DMS53 (cell line): ENCODE data around the gene DLL3.

Experiments used
- DNase-seq: peaks from one replicate; lab custom pipeline; 2025; lab: John Stamatoyannopoulos, UW

Gene DLL3

DNA sequence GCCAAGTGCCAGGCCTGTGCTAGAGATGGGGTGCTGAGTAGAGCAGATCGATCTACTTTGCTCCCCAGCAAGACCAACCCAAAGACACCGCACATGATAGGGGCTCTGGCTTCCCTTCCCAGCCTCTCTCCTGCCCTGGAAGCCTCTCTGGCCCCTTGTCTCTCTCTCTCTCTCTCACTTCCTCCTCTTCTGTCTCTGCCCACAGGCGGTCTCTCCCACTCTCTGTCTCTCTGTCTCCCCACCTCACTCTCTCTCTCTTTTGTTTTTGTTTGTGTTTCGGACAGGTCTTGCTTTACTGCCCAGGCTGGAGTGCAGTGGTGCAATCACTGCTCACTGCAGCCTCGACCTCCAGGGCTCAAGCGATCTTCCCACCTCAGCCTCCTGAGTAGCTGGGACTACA lies 17.5 kb downstream of the DLL3 start:
- DNase-seq = no peak

DNA sequence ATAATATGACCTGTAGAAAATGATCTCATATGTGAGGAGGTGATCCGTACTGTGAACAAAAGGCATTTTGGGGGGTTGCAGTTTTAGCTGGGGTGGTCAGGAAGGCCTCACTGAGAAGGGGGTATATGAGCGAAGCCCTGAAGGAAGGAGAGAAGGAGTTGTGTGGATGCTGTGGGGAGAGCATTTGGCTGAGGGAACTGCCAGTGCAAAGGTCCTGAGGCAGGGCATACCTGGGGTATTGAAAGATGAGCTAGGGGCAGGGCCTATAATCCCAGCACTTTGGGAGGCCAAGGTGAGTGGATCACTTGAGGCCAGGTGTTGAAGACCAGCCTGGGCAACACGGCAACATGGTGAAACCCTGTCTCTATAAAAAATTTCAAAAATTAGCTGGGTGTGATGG lies 18.7 kb downstream of the DLL3 start:
- no peak for DNase-seq

DNA sequence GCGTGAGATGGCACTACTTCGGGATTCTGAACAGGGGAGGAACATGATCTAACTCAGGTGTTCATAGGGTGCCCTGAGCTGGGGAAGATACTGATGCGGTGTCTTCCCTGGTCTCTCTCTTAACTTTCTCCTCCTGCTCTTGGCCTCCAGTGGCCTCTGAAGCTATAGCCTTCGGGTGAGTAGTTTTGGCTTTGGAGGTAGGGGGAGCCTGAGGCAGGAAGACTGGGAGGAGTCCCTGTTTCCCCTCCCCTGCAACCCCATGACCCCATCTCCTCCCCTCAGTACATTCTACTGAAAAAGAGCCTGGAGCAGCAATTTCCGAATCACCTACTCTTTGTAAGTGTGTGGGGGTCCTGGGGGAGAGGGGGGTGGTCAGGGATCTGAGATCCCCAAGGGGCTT lies 19.7 kb downstream of the DLL3 start:
- DNase-seq = peak; percentile 65

DNA sequence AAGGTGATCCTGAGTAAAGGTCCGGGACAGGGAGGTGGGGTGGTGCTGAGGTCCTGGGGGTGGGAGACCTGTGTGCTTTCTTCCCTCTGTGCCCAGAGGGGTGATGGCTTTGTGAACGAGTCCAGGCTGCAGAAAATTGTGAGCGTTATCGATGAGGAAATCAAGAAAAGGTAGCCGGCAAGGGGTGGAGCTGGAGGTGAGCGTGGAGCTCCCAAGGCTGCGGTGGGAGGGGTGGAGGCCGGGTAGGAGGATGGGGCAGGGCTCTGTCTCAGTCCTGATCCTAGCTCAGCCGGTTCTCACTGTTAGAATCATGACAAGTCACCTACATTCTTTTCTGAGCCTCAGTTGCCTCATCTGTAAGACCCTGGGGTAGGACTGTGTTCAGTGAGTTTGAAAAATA lies 20.2 kb downstream of the DLL3 start:
- peak; percentile 75 for DNase-seq

DNA sequence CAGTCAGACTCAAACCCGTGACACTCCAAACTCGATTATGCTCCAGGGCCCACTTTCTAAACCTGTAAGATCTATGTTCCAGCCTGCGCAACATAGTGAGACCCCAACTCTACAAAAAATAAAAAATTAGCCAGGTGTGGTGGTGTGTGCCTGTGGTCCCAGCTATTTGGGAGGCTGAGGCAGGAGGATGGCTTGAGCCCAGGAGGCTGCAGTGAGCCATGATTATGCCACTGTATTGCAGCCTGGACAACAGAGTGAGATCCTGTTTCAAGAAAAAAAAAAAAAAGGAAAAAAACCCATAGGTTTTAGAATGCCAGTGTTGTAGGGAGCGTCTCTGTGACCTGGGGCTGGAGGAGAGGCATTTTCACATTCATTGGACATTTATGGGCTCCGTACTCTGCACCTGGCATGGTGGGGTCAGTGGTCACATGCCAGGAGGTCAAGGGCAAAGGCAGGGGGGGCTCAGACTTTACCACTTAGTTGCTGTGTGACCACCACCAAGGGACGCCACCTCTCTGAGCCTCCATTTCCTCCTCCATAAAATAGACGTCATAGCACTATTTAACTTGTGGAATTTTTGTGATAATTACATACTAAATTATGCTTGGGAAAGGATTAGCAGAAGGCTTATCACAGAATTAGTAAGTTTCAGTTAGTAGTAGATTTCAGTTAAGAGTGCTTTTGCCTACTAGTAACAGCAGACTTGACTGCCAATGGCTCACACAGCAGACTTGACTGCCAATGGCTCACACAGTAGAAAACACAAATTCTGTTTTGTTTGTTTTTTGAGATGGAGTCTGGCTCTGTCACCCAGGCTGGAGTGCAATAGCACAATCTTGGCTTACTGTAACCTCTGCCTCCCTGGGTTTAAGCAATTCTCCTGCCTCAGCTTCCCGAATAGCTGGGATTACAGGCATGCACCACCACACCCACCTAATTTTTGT lies 22.1 kb downstream of the DLL3 start:
- DNase-seq = no peak

DNA sequence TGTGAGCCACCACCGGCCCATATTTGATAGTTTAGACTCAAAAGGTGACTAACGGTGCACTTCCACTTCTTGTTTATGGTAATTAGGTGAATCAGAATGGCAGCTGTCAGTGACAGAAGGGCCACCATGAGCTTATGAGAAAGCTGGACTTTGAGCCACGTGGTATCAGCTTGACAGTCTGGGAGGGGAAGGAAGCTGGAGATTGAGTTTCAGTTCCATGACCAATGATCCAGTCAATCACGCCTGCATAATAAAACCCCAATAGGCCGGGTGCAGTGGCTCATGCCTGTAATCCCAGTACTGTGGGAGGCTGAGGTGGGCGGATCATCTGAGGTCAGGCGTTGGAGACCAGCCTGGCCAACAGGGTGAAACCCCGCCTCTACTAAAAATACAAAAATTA lies 25.7 kb downstream of the DLL3 start:
- DNase-seq = peak; percentile 53

DNA sequence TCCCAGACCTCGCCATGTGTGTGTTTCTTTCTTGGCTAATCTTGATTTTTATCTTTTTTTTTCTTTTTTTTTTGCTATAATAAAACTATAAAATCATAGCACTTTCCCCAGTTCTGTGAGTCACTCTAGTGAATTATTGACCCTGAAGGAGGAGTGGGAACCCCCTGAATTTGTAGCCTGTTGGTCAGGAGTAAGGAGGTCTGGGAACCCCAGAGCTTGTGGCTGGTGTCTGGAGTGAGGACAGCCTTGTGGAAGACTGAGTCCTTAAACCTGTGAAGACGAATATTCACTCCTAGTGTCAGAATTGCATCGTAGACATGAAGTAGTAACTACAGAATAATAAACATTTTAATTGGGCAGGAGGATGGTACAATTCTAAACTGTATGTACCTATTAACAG lies 26.5 kb downstream of the DLL3 start:
- no peak for DNase-seq

DNA sequence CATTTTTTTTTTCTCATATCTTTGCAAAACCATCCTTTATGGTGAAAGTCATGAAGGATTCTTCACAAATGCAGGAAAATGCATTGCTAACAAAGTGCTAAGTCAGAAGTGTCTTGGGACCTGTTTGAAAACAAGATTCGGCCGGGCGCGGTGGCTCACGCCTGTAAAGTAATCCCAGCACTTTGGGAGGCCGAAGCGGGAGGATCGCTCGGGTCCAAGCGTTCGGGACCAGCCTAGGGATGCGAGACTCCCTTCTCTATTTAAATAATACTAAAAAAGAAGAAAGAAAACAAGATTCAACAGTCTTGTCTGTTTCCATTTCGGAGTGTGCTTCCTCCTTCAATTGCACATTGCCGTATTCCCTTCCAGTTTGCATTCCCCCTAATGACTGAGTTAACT lies 33.1 kb downstream of the DLL3 start:
- DNase-seq = no peak

DNA sequence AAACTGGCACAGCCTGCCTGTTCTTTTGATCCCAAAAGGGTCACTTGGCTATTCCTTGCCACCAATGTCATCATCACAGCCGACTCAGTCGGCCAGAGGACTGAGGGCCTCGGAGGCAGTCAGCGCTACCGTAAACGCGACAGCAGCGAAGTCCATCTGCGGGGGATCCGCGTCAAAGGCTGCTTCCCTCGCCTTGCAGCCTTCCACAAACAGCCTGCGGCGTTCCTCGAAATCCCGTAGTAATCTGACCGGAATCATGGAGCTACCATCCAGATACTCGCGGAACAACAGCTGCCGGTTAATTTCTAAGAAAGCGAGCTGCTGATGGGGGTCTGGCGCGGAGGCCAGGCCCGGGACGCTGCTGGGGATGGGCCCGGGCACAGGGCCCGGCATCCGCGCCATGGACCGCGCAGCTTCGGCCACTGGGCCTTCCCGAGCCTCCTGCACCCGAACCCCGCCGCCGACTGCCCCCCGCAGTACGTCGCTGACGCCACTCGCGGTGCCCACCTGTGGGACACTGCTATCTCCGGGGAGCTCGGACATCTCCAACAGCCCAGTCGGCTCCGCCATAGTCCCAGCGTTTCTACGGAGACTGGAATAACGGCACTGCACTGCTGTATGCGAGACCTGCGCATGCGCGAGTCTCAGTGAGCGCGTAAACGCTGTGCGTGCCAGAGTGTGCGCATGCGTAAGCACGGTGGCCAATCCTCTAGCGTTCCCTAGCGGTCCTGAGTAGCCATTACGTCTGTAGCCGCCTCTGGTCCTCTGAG lies 33.7 kb downstream of the DLL3 start, which contains the start of gene EID2B:
EID2B (minus strand) TSS at position 620 of the 770 bp plus-strand sequence; CDS start at position 570, 50 bp downstream.
- DNase-seq = peak; percentile 99

DNA sequence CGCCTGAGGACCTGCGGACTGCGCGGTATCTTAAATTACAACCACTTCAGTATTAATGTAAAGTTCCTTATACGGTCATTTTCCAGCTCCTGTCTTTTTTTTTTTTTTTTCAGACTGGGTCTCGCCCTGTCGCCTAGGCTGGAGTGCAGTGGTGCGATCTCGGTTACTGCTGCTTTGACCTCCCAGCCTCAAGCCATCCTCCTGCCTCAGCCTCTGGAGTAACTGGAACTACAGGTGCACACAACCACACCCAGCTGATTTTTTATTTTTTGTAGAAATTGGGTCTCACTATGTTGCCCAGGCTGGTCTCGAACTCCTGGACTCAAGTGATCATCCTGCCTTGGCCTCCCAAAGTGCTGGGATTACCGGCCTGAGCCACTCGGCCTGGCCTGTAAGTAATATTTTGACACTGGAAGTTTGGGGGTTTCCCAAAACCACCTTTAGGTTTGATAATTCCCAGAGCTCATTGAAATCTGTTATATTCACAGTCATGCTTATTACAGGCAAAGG lies 34.3 kb downstream of the DLL3 start:
- no peak for DNase-seq

DNA sequence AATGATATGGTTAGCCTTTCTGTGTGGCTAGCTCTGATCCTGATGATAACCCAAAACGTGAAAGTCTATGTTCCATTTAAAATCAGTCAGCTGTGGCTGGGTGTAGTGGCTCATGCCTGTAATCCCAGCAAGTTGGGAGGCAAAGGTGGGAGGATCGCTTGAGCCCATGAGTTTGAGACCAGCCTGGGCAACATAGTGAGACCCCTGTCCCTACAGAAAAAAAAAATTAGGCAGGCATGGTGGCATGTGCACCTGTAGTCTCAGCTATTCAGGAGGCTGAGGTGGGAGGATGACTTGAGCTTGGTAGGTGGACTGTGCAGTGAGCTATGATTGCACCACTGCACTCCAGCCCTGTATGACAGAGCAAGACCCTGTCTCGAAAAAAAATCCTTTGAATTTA lies 35.0 kb downstream of the DLL3 start:
- DNase-seq = no peak

DNA sequence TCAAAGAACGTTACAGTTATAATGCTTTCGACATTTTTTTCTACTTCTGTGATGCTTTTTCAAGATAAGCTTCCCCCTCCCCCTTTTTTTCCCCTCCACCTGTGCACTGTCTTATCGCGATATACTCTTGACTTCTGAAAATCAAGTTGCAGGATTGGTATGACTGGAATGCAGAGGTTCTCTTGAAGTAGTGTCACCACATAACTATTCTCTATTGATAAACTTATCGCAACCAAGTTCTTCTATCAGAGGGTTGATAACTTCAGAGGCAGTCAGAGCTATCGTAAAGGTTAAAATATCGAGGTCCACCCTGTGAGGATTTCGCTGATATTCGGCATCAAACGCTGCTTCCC lies 40.4 kb downstream of the DLL3 start:
- DNase-seq = peak; percentile 51

DNA sequence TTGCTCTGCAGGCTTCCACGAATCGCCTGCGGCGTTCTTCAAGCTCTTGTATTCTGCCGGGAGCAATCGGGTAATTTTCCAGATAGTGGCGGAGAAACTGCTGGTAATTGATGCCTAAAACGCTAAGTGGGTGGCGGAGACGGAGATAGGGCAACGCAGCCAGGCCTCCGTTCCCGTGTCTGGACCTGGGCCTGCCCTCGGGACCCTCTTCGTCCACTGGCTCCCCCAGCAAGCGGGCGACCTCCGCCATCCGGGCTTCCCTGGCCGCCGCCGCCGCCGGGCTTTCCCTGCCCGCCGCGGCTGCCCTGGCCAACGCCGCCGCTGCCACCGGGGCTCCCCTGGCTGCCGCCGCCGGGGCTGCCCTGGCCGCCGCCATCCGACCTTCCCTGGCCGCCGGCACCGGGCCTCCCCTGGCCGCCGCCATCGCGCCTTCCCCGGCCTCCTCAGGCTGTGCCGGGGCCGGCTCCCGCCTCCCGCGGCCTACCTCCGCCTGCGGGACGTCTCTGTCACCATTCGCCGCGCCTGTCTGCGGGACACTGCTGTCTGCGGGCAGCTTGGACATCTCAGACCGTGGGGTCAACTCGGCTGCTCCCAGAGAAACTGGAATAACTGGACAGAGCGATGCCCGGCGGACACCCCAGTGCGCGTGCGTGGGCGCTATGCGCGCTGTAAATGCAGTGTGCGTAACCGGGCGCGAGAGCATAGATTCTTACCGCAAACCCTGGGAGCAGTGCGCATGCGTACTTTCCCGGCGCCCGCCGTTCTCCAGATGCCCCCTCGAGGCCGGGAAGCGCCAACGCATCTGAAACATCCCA lies 41.0 kb downstream of the DLL3 start, which contains the start of gene EID2:
EID2 (minus strand) TSS at position 644 of the 815 bp plus-strand sequence; CDS start at position 562, 82 bp downstream.
- peak; percentile 98 for DNase-seq

DNA sequence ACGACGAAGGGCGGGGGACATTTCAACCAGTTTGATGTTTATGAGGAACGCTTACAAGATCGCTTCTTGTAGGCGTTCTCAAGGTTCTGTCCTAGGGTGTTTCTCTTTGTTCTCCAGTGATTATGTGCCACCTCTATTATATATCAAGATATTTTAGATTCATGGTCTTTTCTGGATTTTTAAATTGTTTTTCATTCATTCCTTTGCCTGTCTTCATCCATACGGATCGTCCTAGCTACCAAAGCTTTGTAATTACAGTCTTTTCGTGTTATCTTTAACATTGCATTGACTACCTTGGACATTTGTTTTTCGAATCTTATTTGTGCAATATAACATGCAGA lies 41.6 kb downstream of the DLL3 start:
- no peak for DNase-seq

DNA sequence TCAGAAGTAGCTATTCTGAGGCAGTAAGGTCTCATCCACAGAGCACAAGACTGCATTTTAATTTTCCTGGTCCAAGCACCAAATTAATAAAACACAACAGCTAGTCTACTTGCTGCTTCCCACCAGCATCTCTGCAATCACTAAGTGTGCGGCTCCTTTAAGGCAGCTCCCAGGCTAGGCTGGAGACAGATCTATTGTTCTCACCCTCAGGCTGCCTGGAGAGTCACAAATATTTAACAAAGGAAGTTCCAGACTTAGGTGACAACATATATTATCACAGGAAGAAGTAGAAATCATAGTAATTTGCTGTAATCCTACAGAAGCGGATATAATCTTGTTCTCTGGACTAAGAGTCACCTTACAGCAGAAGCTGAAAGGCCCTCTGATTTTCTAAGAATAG lies 43.5 kb downstream of the DLL3 start:
- no peak for DNase-seq

DNA sequence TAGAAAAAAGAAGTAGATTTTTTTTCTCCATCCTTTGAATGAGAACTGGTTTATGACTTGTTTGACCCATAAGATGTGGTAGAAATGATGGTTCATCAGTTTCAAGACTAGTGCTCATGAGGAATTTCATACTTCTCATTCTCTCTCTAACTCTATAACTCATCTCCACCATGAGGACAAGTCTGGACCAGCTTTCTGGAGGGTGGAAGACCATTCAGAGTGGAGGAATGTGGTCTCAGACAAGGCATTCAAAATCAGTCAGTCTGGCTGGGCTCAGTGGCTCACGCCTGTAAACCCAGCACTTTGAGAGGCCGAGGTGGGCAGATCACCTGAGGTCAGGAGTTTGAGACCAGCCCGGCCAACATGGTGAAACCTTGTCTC lies 44.7 kb downstream of the DLL3 start:
- no peak for DNase-seq

DNA sequence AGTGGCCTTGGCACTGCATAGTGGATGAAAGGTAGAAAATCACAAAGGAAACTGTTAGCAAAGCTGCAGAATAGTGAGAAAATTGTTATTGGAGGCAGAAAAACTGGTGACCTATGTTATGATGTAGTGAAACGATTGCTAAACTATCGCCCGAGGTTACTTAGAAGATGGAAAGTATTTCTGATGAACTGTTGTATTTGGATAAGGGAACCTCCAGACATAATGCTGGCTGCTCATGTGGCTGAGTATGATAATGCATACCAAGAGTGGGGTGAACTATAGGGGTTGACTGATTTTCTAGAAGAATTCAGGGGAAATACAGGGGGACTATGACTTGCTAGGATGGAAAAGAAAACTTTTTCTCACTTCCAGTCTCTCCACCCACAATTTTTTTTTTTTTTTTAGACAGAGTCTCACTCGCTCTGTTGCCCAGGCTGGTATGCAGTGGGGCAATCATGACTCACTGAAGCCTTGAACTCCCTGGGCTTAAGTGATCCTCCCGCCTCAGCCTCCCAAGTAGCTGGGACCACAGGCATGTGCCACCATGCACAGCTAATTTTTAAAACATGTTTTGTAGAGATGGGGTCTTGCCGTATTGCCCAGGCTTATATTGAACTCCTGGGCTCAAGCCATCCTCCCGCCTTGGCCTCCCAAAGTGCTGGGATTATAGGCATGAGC lies 45.6 kb downstream of the DLL3 start:
- DNase-seq = no peak

DNA sequence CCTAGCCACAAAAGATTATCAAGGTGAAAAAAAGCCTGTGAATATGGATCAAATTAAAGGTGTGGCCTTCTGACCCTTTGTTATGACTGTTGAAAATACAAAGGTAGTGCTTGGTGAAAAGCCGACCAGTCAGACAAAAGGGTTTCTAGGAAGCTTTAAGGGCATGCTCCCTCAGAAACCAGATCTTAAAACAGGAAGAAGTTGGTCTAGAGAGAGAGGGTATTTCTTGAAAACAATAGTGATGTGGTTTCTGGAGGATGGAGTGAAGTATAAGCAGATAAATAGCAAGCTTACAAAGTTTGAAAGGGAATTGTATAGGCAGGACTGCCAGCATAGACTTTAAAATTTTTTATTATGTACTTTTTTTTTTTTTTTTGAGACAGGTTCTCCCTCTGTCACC lies 46.2 kb downstream of the DLL3 start:
- no peak for DNase-seq

DNA sequence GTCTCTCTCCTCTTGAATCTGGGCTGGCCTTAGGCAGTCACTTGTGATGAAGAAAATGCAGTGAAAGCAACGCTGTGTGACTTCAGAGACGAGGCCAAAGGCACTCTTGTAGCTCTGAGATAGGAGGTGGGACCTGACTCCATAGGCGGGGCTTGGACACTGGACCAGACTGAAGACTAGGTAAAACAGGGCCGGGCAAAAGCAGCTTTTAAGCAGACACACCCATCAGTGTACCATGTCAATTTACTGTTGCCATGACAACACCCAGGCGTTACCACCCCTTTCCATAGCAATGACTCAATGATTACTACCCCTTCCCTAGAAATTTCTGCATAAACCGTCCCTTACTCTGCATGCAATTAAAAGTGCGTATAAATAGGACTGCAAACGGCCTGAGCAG lies 47.9 kb downstream of the DLL3 start:
- peak; percentile 24 for DNase-seq

DNA sequence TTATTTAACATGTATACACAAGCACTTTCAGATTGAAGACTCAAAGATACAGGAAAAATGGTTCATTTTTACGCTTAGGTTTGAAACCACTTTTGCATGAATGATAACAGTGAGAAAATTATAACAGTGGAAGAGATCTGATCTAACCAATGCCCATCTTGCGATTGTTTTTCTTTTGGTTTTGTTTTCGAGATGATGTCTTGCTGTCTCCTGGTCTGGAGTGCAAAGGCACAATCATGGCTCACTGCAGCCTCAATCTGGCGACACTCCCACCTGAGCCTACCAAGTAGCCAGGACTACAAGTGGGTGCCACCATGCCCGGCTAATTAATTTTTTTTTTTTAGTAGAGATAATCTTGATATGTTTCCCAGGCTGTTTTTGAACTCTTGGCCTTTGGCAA lies 51.5 kb downstream of the DLL3 start:
- DNase-seq = no peak

DNA sequence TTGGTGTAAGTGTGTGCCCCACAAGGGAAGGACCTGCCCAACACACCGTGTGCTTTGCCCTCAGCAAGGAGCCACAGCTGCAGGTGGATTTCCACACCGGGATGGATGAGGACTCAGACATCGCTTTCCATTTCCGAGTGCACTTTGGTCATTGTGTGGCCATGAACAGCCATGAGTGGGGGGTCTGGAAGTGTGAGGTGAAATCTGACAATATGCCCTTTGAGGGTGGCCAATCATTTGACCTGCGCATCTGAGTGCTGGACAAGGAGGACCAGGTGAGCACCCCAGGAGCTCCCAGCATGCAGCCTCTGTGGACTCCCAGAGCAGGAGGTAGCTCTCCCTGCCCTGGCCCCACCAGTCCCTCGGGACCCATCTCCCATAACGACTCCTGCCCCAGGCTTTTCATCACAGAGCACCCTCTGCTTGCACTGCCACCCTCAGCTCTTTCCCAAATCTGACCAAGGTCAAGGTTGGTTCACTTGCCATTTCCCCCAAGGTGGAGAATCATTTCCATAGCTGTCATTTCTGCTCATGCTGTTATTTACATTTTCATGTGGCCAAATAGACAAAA lies 54.4 kb downstream of the DLL3 start:
- no peak for DNase-seq
